ENCODE measurements around the gene ARHGAP18.

The ARHGAP18 gene

GRCh38 chr6:129663531-129663930 lies 46.4 kb downstream of the ARHGAP18 start:
- H3K4me3 ChIP-seq (ENCODE audit: low read length): no peak overlapping the region
- H3K9ac ChIP-seq (ENCODE audit: low read depth, low read length): no peak overlapping the region
- H3K36me3 ChIP-seq (ENCODE audit: insufficient read depth, low read length): peaks cover 4% of the 10 kb centered on the region
- peaks cover 50% of the 10 kb centered on the region for H3K4me1 ChIP-seq (ENCODE audit: control insufficient read depth, insufficient read depth, low read length)
- no peaks in the 10 kb centered on the region for H3K9me3 ChIP-seq (replicated peaks; ENCODE audit: low read length)
- no peaks in the 10 kb centered on the region for H3K27me3 ChIP-seq (ENCODE audit: control insufficient read depth, insufficient read depth, low read length)
- H3K4me2 ChIP-seq (ENCODE audit: low read length): no peak overlapping the region

DNA sequence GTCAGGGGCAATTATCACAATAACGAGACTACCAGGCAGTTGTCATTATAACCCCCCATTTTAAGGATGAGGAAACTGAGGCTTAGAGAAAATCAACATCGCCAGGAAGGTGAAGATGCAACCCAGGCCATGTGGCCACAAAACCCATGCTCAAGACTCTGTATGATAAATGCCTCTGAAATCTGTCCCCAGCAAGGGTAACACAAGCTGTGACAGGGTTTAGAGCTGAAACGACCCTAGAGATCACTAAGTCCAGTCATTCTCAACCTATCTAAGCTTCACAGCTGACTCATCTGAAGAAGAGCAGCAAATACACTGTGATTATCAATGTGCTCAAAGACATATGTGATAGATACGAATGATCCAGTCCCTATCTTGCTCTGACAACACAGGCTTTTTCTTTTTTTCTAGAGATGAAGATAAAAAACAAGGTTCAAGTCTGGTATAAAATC lies 47.0 kb downstream of the ARHGAP18 start:
- H3K4me1 ChIP-seq (ENCODE audit: control insufficient read depth, insufficient read depth, low read length): peaks cover 45% of the 10 kb centered on the region
- H3K4me2 ChIP-seq (ENCODE audit: low read length): no peak overlapping the region
- H3K9me3 ChIP-seq (replicated peaks; ENCODE audit: low read length): no peaks in the 10 kb centered on the region
- no peak overlapping the region for H3K4me3 ChIP-seq (ENCODE audit: low read length)
- H3K27me3 ChIP-seq (ENCODE audit: control insufficient read depth, insufficient read depth, low read length): no peaks in the 10 kb centered on the region
- H3K9ac ChIP-seq (ENCODE audit: low read depth, low read length): no peak overlapping the region
- H3K36me3 ChIP-seq (ENCODE audit: insufficient read depth, low read length): peaks cover 4% of the 10 kb centered on the region

GRCh38 chr6:129662406-129662766 lies 47.6 kb downstream of the ARHGAP18 start:
- H3K4me2 ChIP-seq (ENCODE audit: low read length): no peak overlapping the region
- H3K4me1 ChIP-seq (ENCODE audit: control insufficient read depth, insufficient read depth, low read length): peaks cover 39% of the 10 kb centered on the region
- peaks cover 9% of the 10 kb centered on the region for H3K36me3 ChIP-seq (ENCODE audit: insufficient read depth, low read length)
- no peak overlapping the region for H3K4me3 ChIP-seq (ENCODE audit: low read length)
- no peak overlapping the region for H3K9ac ChIP-seq (ENCODE audit: low read depth, low read length)
- H3K27me3 ChIP-seq (ENCODE audit: control insufficient read depth, insufficient read depth, low read length): no peaks in the 10 kb centered on the region
- no peaks in the 10 kb centered on the region for H3K9me3 ChIP-seq (replicated peaks; ENCODE audit: low read length)

DNA sequence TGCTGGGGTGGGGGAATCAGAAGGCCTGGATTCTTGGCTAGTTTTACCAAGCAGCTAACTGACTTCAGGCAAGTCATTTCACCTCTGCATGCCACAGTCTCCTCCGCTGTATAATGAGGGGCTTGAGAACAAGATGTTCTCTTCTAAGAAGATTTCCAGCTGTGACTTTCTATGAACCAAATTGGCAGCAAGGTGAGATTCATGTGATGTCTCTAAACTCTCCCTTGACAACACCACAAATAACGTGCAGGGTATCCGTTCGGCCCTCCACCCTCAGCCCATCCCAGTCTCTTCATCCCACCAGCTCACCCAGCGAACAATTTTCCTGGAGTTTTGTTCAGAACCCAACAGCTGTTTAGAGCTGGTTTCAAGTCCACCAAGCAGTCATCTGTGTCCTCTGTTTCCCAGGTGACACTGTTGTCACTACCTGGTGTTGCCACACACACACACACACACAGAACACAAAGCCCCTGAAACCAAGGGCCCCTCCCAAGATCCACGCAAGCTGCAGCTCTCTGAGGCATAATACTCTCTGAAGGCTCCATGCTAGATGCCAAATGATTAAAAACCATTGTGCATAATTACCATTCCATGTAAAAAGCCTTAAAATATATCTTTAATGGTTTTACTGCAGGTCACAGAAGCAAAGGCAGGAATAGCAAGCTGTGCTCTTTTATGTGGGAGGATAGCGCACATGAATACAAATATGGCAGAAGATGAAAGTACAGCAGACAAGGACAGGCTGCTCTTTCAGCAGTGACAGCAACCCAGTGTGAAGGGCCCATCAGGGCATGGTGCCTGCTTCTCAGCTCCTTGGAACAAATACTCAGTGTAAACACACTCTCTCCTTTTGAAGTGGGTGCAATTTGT lies 48.2 kb downstream of the ARHGAP18 start:
- no peak overlapping the region for H3K9ac ChIP-seq (ENCODE audit: low read depth, low read length)
- H3K4me1 ChIP-seq (ENCODE audit: control insufficient read depth, insufficient read depth, low read length): peaks cover 35% of the 10 kb centered on the region
- H3K27me3 ChIP-seq (ENCODE audit: control insufficient read depth, insufficient read depth, low read length): no peaks in the 10 kb centered on the region
- no peak overlapping the region for H3K4me3 ChIP-seq (ENCODE audit: low read length)
- H3K9me3 ChIP-seq (replicated peaks; ENCODE audit: low read length): no peaks in the 10 kb centered on the region
- no peak overlapping the region for H3K4me2 ChIP-seq (ENCODE audit: low read length)
- peaks cover 9% of the 10 kb centered on the region for H3K36me3 ChIP-seq (ENCODE audit: insufficient read depth, low read length)

DNA sequence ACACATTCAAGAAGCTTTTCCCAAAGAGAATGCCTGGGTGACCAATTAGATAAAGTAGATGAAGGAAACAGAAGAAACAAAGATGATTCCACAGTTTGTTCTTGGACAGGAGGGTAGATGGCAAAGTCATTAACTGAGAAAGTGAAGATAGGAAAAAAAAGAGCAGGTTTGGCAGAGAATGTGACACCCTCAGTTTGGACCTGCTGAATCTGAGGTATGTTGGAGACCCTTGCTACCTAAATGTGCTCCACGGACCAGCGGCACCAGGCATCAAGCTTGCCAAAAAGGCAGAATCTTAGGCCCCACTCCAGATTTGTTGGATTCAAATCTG lies 49.7 kb downstream of the ARHGAP18 start:
- Histone ChIP-seq H3K4me2 (ENCODE audit: low read length) (peak overlapping the region; percentile 10), H3K36me3 (ENCODE audit: insufficient read depth, low read length) (peaks cover 9% of the 10 kb centered on the region), H3K4me3 (ENCODE audit: low read length) (no peak overlapping the region), H3K4me1 (ENCODE audit: control insufficient read depth, insufficient read depth, low read length) (peaks cover 29% of the 10 kb centered on the region), H3K9me3 (replicated peaks; ENCODE audit: low read length) (no peaks in the 10 kb centered on the region), H3K9ac (ENCODE audit: low read depth, low read length) (no peak overlapping the region), H3K27me3 (ENCODE audit: control insufficient read depth, insufficient read depth, low read length) (no peaks in the 10 kb centered on the region)

- Histone ChIP-seq H3K4me2 (ENCODE audit: low read length) (no peak overlapping the region), H3K4me3 (ENCODE audit: low read length) (no peak overlapping the region), H3K9ac (ENCODE audit: low read depth, low read length) (no peak overlapping the region), H3K4me1 (ENCODE audit: control insufficient read depth, insufficient read depth, low read length) (peaks cover 29% of the 10 kb centered on the region), H3K36me3 (ENCODE audit: insufficient read depth, low read length) (peaks cover 9% of the 10 kb centered on the region), H3K27me3 (ENCODE audit: control insufficient read depth, insufficient read depth, low read length) (no peaks in the 10 kb centered on the region), H3K9me3 (replicated peaks; ENCODE audit: low read length) (no peaks in the 10 kb centered on the region)
Measured at GRCh38 chr6:129659590-129660345, 50.2 kb downstream of the ARHGAP18 start.

DNA sequence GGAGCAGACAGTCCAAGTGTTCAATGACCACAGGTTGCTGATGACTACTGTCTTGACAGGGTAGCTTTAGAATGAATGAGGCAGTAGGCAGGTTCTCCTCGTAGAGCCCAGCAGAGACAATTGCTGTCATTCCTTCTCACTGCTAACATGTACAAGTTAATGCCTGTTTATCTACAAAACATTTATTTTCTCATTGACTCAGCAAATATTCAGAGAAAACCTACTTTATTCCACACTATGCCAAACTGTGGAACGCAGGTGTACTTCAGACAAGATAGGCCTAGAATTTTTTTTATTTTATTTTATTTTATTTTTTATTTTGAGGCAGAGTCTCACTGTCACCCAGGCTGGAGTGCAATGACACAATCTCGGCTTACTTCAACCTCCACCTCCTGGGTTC lies 50.8 kb downstream of the ARHGAP18 start:
- H3K4me1 ChIP-seq (ENCODE audit: control insufficient read depth, insufficient read depth, low read length): peaks cover 29% of the 10 kb centered on the region

GRCh38 chr6:129657483-129657882 lies 52.5 kb downstream of the ARHGAP18 start:
- Histone ChIP-seq H3K9ac (ENCODE audit: low read depth, low read length) (no peak overlapping the region), H3K4me1 (ENCODE audit: control insufficient read depth, insufficient read depth, low read length) (peaks cover 30% of the 10 kb centered on the region), H3K4me3 (ENCODE audit: low read length) (no peak overlapping the region), H3K9me3 (replicated peaks; ENCODE audit: low read length) (no peaks in the 10 kb centered on the region), H3K27me3 (ENCODE audit: control insufficient read depth, insufficient read depth, low read length) (no peaks in the 10 kb centered on the region), H3K36me3 (ENCODE audit: insufficient read depth, low read length) (peaks cover 9% of the 10 kb centered on the region), H3K4me2 (ENCODE audit: low read length) (no peak overlapping the region)

More for the DNA sequence above, 50.8 kb downstream of the ARHGAP18 start:
- Histone ChIP-seq H3K9ac (ENCODE audit: low read depth, low read length) (no peak overlapping the region), H3K9me3 (replicated peaks; ENCODE audit: low read length) (no peaks in the 10 kb centered on the region), H3K27me3 (ENCODE audit: control insufficient read depth, insufficient read depth, low read length) (no peaks in the 10 kb centered on the region), H3K36me3 (ENCODE audit: insufficient read depth, low read length) (peaks cover 9% of the 10 kb centered on the region), H3K4me2 (ENCODE audit: low read length) (no peak overlapping the region), H3K4me3 (ENCODE audit: low read length) (no peak overlapping the region)

DNA sequence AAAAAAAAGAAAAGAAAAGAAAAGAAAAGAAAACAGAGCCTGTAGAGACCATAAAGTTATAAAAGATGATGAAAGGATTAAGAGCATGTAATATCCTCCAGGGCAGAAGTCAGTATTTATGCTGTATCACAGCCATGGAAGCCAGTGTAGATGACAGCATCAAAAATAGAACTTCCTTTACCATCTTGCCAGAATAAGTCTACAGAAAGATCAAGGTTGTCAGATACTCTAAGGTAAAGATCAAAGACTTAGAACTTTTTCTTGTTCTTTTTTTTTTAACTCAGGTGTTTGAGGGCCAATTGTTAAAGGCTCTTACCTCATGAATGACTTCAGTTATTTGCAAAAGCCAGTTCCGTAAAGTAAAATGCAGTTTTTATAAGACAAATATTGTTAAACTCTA lies 54.6 kb downstream of the ARHGAP18 start:
- Histone ChIP-seq H3K36me3 (ENCODE audit: insufficient read depth, low read length) (peaks cover 10% of the 10 kb centered on the region), H3K9me3 (replicated peaks; ENCODE audit: low read length) (no peaks in the 10 kb centered on the region), H3K27me3 (ENCODE audit: control insufficient read depth, insufficient read depth, low read length) (no peaks in the 10 kb centered on the region), H3K4me1 (ENCODE audit: control insufficient read depth, insufficient read depth, low read length) (peaks cover 23% of the 10 kb centered on the region), H3K9ac (ENCODE audit: low read depth, low read length) (no peak overlapping the region), H3K4me3 (ENCODE audit: low read length) (no peak overlapping the region), H3K4me2 (ENCODE audit: low read length) (no peak overlapping the region)

DNA sequence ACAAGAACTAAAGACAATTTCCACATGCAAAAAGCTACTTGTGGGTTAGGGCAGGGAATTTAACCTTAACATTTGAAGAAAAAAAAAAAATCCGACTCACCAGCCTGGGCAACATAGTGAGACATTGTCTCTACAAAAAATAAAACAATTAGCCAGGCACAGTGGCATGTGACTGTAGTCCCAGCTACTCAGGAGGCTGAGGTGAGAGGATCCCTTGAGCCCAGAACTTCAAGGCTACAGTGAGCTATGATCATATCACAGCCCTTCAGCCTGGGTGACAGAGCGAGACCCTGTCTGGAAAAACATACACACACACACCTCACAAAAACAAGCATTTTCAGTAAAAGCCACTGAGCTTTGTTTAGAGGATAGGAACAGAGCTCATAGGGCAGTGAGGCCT lies 56.2 kb downstream of the ARHGAP18 start:
- no peaks in the 10 kb centered on the region for H3K9me3 ChIP-seq (replicated peaks; ENCODE audit: low read length)
- peaks cover 21% of the 10 kb centered on the region for H3K4me1 ChIP-seq (ENCODE audit: control insufficient read depth, insufficient read depth, low read length)
- H3K4me2 ChIP-seq (ENCODE audit: low read length): no peak overlapping the region
- no peak overlapping the region for H3K9ac ChIP-seq (ENCODE audit: low read depth, low read length)
- no peaks in the 10 kb centered on the region for H3K27me3 ChIP-seq (ENCODE audit: control insufficient read depth, insufficient read depth, low read length)
- H3K4me3 ChIP-seq (ENCODE audit: low read length): no peak overlapping the region
- H3K36me3 ChIP-seq (ENCODE audit: insufficient read depth, low read length): peaks cover 10% of the 10 kb centered on the region

DNA sequence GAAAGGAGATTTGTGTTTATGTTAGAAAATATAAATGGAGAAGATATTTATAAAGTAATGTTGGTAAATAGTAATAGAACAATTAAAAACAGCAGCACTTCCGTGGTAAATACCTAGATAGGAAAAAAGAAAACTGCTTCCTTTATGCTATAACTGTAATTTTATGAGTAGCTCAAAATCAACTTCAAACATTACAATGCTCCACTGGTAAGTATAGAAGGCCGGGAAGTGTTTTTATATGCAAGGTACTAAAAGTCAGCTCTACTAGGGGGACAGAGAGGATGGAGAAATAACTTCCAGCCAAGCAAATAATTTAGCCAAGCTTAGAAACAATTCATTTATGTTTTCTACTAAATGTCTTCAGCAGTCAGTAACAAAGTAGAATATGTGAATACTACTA lies 56.7 kb downstream of the ARHGAP18 start:
- Histone ChIP-seq H3K4me3 (ENCODE audit: low read length) (no peak overlapping the region), H3K4me2 (ENCODE audit: low read length) (no peak overlapping the region), H3K27me3 (ENCODE audit: control insufficient read depth, insufficient read depth, low read length) (no peaks in the 10 kb centered on the region), H3K4me1 (ENCODE audit: control insufficient read depth, insufficient read depth, low read length) (peaks cover 21% of the 10 kb centered on the region), H3K9me3 (replicated peaks; ENCODE audit: low read length) (no peaks in the 10 kb centered on the region), H3K9ac (ENCODE audit: low read depth, low read length) (no peak overlapping the region), H3K36me3 (ENCODE audit: insufficient read depth, low read length) (peaks cover 11% of the 10 kb centered on the region)
